Measurements from ENCODE around the gene GRK1. TPM values are rescaled to one million over a fixed set of nuclear protein-coding genes. Genes with fewer than 3 reads are reported as not detected.
A peak's percentile ranks its signal among the peaks of the same experiment; 100 is the strongest.

The GRK1 gene
- total and polyA plus RNA-seq, 2 experiments from 2014 or later = not detected

DNA sequence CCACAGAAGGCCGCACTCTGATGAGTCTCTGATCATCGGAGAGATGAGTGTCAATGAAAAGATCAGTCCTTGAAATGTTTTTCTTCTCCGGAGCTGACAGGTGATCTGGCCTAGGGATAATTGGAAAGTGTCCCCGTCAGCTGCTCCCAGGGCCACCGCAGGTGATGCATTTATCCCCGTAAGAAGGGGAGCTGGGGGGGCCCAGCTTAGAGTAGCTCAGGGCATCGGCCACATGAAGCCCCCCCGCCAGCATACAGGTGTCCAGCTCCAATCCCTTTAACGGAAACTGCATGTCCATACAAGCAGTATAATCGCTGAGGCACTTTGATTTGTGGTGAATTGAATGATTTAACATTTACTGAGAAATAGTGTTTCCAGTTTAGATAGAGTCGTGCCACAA lies 36.7 kb upstream of the GRK1 start (continued):
- no peak for TF ChIP-seq REST (IDR thresholded peaks at IDR 0.05; ENCODE audit: unreplicated experiment)

DNA sequence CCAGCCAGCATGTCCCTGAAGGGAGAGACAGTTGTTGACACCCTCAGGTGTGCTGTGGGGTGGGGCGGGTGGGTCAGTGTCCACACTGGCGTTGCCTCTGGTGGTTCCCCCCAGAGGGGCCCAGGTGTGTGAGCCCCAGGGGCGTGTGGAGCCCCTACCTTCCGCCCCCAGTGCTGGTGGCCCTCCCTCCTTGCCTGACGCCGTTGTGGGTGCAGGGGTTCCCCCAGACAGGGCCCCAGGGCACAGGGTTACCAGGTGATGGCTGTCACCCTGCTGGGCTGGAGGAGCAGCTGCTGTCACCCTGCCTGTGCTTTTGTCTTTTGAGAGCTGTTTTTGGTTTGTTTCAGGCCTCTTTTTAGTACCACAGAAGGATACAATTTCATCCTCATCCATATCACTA lies 36.2 kb upstream of the GRK1 start:
- peaks cover 7% of the 10 kb centered on the region for H3K4me1 Mint-ChIP-seq

DNA sequence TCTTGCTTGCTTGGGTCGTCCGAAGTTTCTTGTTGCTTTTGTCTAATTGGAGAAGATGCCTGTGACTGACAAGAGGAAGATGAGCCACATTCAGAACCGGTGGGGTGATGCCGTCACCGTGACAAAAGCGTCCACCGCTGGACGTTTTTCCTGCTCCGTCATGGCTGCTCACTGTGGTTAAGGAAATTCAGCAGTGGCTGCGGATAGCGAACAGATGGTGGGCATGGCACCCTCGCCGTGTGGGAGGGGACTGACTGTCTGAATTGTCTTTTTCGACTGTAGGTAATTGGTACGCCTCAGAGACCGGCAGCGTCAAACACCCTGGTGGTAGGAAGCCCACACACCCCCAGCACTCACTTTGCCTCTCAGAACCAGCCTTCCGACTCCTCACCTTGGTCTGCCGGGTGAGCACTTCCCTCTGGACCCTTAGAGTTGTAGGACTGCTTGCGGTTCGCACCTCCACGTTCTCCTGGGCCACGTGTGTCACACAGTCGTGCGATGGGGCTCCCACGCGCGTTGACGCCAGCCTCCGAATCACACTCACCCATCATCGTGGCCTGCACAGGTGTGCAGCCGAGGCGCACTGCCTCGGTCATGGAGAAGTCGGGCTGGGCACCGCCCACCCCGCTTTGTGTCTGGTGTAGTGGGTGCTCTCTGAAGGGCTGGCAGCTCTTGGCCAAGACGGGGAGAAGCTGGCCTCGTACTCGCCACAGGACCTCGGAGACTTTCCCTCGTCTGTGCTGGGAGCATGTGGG lies 35.5 kb upstream of the GRK1 start:
- H3K9me3 Mint-ChIP-seq = no peaks in the 10 kb centered on the region
- peaks cover 7% of the 10 kb centered on the region for H3K4me1 Mint-ChIP-seq
- no peak for TF ChIP-seq POLR2AphosphoS5 (IDR thresholded peaks at IDR 0.05; ENCODE audit: low read depth)
- no peak for TF ChIP-seq CREB1 (CRISPR knock-in tag; IDR thresholded peaks at IDR 0.05; ENCODE audit: low read depth)
- TF ChIP-seq EZH2phosphoT487 (IDR thresholded peaks at IDR 0.05; ENCODE audit: unreplicated experiment) = no peak
- TF ChIP-seq ETS1 (IDR thresholded peaks at IDR 0.05) = no peak
- no peak for TF ChIP-seq ZNF331 (CRISPR knock-in tag; IDR thresholded peaks at IDR 0.05; ENCODE audit: low read depth)
- TF ChIP-seq EZH2 (IDR thresholded peaks at IDR 0.05; ENCODE audit: low read depth, unreplicated experiment) = no peak
- no peak for TF ChIP-seq STAT1 (IDR thresholded peaks at IDR 0.05; ENCODE audit: unreplicated experiment)
- H3F3A ChIP-seq (replicated peaks; ENCODE audit: low read depth) = no peaks in the 10 kb centered on the region
- H3K27ac ChIP-seq (ENCODE audit: low read depth) = no peak overlapping the region
- no peaks in the 10 kb centered on the region for H3K4me1 ChIP-seq (ENCODE audit: insufficient read depth)
- H3K79me2 ChIP-seq (replicated peaks; ENCODE audit: insufficient read depth) = peaks cover 20% of the 10 kb centered on the region
- no peak for ATAC-seq
- H3K27ac Mint-ChIP-seq = peak overlapping the region; percentile 70; the same call in 1 of the 2 replicates
- H3K4me2 ChIP-seq = no peak overlapping the region
- no peaks in the 10 kb centered on the region for H3K9me2 ChIP-seq (ENCODE audit: insufficient read depth)
- H3K27me3 Mint-ChIP-seq (ENCODE audit: insufficient read depth, low read depth, poor library complexity) = peaks cover 18% of the 10 kb centered on the region
- no peak for DNase-seq (ENCODE audit: low spot score)
- H4K20me1 ChIP-seq (replicated peaks; ENCODE audit: insufficient read depth) = no peaks in the 10 kb centered on the region; the same call in 1 of the 2 replicates
- no peak overlapping the region for H3K4me3 ChIP-seq
- 0 out of 2 replicates have a peak, but pooled peaks cover 4% of the 10 kb centered on the region for H3K36me3 ChIP-seq (ENCODE audit: insufficient read depth)
- H2AFZ ChIP-seq = no peak overlapping the region
- no peaks in the 10 kb centered on the region for H3K27me3 ChIP-seq (ENCODE audit: insufficient read depth)
- no peak overlapping the region for H3K4me3 Mint-ChIP-seq
- peaks cover 66% of the 10 kb centered on the region for H3K36me3 Mint-ChIP-seq (ENCODE audit: low read depth)

More for the DNA sequence above, 36.2 kb upstream of the GRK1 start:
- Histone ChIP-seq H2AFZ (no peak overlapping the region), H3K9me2 (ENCODE audit: insufficient read depth) (no peaks in the 10 kb centered on the region), H3K4me1 (ENCODE audit: insufficient read depth) (no peaks in the 10 kb centered on the region), H3K27me3 (ENCODE audit: insufficient read depth) (no peaks in the 10 kb centered on the region), H3K79me2 (replicated peaks; ENCODE audit: insufficient read depth) (peaks cover 26% of the 10 kb centered on the region), H3K4me2 (no peak overlapping the region), H3F3A (replicated peaks; ENCODE audit: low read depth) (no peaks in the 10 kb centered on the region), H3K27ac (ENCODE audit: low read depth) (no peak overlapping the region), H3K4me3 (no peak overlapping the region), H3K36me3 (ENCODE audit: insufficient read depth) (0 out of 2 replicates have a peak, but pooled peaks cover 4% of the 10 kb centered on the region), H4K20me1 (replicated peaks; ENCODE audit: insufficient read depth) (no peaks in the 10 kb centered on the region; the same call in 1 of the 2 replicates)
- no peak for ATAC-seq
- DNase-seq (ENCODE audit: low spot score) = no peak
- Mint-ChIP-seq H3K36me3 (ENCODE audit: low read depth) (peaks cover 66% of the 10 kb centered on the region), H3K9me3 (peaks cover 3% of the 10 kb centered on the region), H3K4me3 (no peak overlapping the region), H3K27me3 (ENCODE audit: insufficient read depth, low read depth, poor library complexity) (peaks cover 26% of the 10 kb centered on the region), H3K27ac (no peak overlapping the region)
- TF ChIP-seq JUNB (IDR thresholded peaks at IDR 0.05; ENCODE audit: unreplicated experiment) (no peak), ZNF114 (CRISPR knock-in tag; IDR thresholded peaks at IDR 0.05) (no peak), EZH2 (IDR thresholded peaks at IDR 0.05; ENCODE audit: low read depth, unreplicated experiment) (no peak), ZNF331 (CRISPR knock-in tag; IDR thresholded peaks at IDR 0.05; ENCODE audit: low read depth) (no peak)

All from GM23338 (cell line).